Measurements from ENCODE around the gene SLC12A4.

DNA sequence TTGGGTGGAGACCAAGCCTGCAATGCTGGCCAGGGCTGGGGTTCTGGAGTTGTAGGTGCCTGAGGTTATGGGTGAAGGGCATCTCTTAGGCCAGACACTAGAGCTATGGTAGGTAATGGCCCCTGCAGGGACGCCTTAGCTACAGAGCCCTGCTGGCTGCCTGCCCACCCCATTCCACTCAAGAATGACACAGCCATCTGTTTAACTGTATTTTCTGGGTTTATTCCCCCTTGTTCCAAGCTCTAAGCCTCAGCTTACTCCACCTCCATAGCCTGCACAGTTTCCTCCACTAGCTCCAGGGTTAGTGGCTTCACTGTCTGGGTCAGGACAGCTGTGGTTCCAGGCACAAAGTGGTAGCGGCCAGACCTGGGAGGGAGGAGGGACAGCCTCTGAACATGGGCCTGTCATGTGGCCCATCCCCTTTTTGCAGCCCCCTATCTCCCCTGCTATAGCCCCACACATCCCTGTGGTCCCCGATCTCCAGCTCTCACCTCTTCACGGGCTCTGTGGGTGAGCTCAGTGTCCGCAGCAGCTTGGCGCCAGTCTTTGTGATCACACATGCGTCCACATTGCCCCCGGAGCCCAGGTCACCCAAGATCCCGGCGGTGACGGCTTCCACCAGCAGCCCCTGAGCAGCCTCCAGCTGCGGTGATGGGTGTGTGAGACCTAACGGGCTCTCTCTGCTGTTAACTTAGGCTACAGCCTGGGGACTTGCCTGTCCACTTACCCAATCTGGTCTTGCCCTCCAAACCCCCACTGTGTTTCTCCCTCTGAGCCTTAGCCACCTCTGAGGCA lies 33.9 kb downstream of the SLC12A4 start:
- TF ChIP-seq, protein P1, sequence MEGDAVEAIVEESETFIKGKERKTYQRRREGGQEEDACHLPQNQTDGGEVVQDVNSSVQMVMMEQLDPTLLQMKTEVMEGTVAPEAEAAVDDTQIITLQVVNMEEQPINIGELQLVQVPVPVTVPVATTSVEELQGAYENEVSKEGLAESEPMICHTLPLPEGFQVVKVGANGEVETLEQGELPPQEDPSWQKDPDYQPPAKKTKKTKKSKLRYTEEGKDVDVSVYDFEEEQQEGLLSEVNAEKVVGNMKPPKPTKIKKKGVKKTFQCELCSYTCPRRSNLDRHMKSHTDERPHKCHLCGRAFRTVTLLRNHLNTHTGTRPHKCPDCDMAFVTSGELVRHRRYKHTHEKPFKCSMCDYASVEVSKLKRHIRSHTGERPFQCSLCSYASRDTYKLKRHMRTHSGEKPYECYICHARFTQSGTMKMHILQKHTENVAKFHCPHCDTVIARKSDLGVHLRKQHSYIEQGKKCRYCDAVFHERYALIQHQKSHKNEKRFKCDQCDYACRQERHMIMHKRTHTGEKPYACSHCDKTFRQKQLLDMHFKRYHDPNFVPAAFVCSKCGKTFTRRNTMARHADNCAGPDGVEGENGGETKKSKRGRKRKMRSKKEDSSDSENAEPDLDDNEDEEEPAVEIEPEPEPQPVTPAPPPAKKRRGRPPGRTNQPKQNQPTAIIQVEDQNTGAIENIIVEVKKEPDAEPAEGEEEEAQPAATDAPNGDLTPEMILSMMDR (IDR thresholded peaks at IDR 0.05; ENCODE audit: insufficient read depth, low read length) = no peak
- TF ChIP-seq POLR2AphosphoS5 (IDR thresholded peaks at IDR 0.05; ENCODE audit: low read depth) = no peak; the same call in 1 of the 2 replicates
- TF ChIP-seq, protein P2, sequence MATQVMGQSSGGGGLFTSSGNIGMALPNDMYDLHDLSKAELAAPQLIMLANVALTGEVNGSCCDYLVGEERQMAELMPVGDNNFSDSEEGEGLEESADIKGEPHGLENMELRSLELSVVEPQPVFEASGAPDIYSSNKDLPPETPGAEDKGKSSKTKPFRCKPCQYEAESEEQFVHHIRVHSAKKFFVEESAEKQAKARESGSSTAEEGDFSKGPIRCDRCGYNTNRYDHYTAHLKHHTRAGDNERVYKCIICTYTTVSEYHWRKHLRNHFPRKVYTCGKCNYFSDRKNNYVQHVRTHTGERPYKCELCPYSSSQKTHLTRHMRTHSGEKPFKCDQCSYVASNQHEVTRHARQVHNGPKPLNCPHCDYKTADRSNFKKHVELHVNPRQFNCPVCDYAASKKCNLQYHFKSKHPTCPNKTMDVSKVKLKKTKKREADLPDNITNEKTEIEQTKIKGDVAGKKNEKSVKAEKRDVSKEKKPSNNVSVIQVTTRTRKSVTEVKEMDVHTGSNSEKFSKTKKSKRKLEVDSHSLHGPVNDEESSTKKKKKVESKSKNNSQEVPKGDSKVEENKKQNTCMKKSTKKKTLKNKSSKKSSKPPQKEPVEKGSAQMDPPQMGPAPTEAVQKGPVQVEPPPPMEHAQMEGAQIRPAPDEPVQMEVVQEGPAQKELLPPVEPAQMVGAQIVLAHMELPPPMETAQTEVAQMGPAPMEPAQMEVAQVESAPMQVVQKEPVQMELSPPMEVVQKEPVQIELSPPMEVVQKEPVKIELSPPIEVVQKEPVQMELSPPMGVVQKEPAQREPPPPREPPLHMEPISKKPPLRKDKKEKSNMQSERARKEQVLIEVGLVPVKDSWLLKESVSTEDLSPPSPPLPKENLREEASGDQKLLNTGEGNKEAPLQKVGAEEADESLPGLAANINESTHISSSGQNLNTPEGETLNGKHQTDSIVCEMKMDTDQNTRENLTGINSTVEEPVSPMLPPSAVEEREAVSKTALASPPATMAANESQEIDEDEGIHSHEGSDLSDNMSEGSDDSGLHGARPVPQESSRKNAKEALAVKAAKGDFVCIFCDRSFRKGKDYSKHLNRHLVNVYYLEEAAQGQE (IDR thresholded peaks at IDR 0.05; ENCODE audit: insufficient replicate concordance, low read depth) = no peak

All from HL-60 (cell line).